KMS-11 (cell line): ENCODE measurements around the gene HMX1.

Experiments used
- H2AFZ ChIP-seq: fragments of 200-600 bp; sonication (generic); 2 replicates; pipeline ENCODE4 v1.6.1; 2016; ENCODE audit warnings: antibody characterized with exemption, mixed run types, low read depth
- H3K27ac ChIP-seq: fragments of 200-600 bp; sonication (generic); 2 replicates; pipeline ENCODE4 v1.6.1; 2016; ENCODE audit warnings: mild to moderate bottlenecking, mixed run types
- H3K27me3 ChIP-seq: fragments of 200-600 bp; sonication (generic); 2 replicates; pipeline ENCODE4 v1.6.1; 2017; ENCODE audit warnings: mild to moderate bottlenecking, low read depth, mixed run types, moderate library complexity; ENCODE audit not compliant: insufficient read depth
- H3K36me3 ChIP-seq: fragments of 200-600 bp; sonication (generic); 2 replicates; pipeline ENCODE4 v1.6.1; 2017; ENCODE audit warnings: mild to moderate bottlenecking, mixed run types; ENCODE audit not compliant: insufficient read depth
- H3K4me1 ChIP-seq: fragments of 200-600 bp; sonication (generic); 2 replicates; pipeline ENCODE4 v1.6.1; 2016; ENCODE audit warnings: mild to moderate bottlenecking, low read depth, mixed run types; ENCODE audit not compliant: poor library complexity, severe bottlenecking
- H3K4me2 ChIP-seq: fragments of 200-600 bp; sonication (generic); 2 replicates; pipeline ENCODE4 v1.7.0; 2016; ENCODE audit warnings: mild to moderate bottlenecking, mixed run types
- H3K4me3 ChIP-seq: fragments of 200-600 bp; sonication (generic); IDR thresholded peaks from 2 replicates; pipeline ENCODE4 v1.6.1; 2017; ENCODE audit warnings: low read depth, low read length, mixed read lengths; ENCODE audit not compliant: insufficient read depth
- H3K79me2 ChIP-seq: fragments of 200-600 bp; sonication (generic); 2 replicates; pipeline ENCODE4 v1.6.1; 2016; ENCODE audit warnings: low read depth, mixed run types; ENCODE audit not compliant: insufficient read depth
- H3K9ac ChIP-seq: fragments of 200-600 bp; sonication (generic); 2 replicates; pipeline ENCODE4 v1.6.1; 2016; ENCODE audit warnings: mild to moderate bottlenecking, mixed run types
- H4K20me1 ChIP-seq: fragments of 200-600 bp; sonication (generic); 2 replicates; pipeline ENCODE4 v1.6.1; 2016; ENCODE audit warnings: mild to moderate bottlenecking, mixed run types; ENCODE audit not compliant: insufficient read depth
- CTCF ChIP-seq: fragments of 200-600 bp; sonication (generic); conservative IDR thresholded peaks from 2 replicates; pipeline ENCODE4 v1.6.1; 2017; ENCODE audit warnings: low read depth, mild to moderate bottlenecking, antibody characterized with exemption, low read length, moderate library complexity, mixed read lengths

HMX1 gene

GRCh38 chr4:8850830-8851188, 20.8 kb downstream of the HMX1 start:
- no peak overlapping the region for H3K9ac ChIP-seq
- no peaks in the 10 kb centered on the region for H3K36me3 ChIP-seq
- no peaks in the 10 kb centered on the region for H3K79me2 ChIP-seq
- no peaks in the 10 kb centered on the region for H3K4me1 ChIP-seq
- no peak overlapping the region for H3K4me2 ChIP-seq
- no peaks in the 10 kb centered on the region for H3K27me3 ChIP-seq
- no peak overlapping the region for H3K27ac ChIP-seq
- no peak overlapping the region for H2AFZ ChIP-seq
- H3K4me3 ChIP-seq: no peak overlapping the region
- no peak for TF ChIP-seq CTCF
- H4K20me1 ChIP-seq: no peaks in the 10 kb centered on the region

- no peak for TF ChIP-seq CTCF
Measured at GRCh38 chr4:8850074-8850829, 21.4 kb downstream of the HMX1 start.

GRCh38 chr4:8849266-8850073, 22.2 kb downstream of the HMX1 start:
- H3K79me2 ChIP-seq: no peaks in the 10 kb centered on the region
- H3K27me3 ChIP-seq: no peaks in the 10 kb centered on the region
- H3K9ac ChIP-seq: no peak overlapping the region
- H3K36me3 ChIP-seq: no peaks in the 10 kb centered on the region
- H2AFZ ChIP-seq: no peak overlapping the region
- H3K4me3 ChIP-seq: no peak overlapping the region
- no peaks in the 10 kb centered on the region for H4K20me1 ChIP-seq
- TF ChIP-seq CTCF: no peak
- H3K4me2 ChIP-seq: no peak overlapping the region
- no peaks in the 10 kb centered on the region for H3K4me1 ChIP-seq
- H3K27ac ChIP-seq: no peak overlapping the region

More at GRCh38 chr4:8850074-8850829, 21.4 kb downstream of the HMX1 start:
- Histone ChIP-seq H3K4me2 (no peak overlapping the region), H3K9ac (no peak overlapping the region), H3K4me3 (no peak overlapping the region), H3K27me3 (no peaks in the 10 kb centered on the region), H2AFZ (no peak overlapping the region), H3K4me1 (no peaks in the 10 kb centered on the region), H3K27ac (no peak overlapping the region), H3K79me2 (no peaks in the 10 kb centered on the region), H3K36me3 (no peaks in the 10 kb centered on the region), H4K20me1 (no peaks in the 10 kb centered on the region)

GRCh38 chr4:8848507-8849265, 23.0 kb downstream of the HMX1 start:
- no peak overlapping the region for H3K4me3 ChIP-seq

More at GRCh38 chr4:8848507-8849265, 23.0 kb downstream of the HMX1 start:
- TF ChIP-seq CTCF: no peak
- Histone ChIP-seq H3K9ac (no peak overlapping the region), H2AFZ (no peak overlapping the region), H3K4me2 (no peak overlapping the region), H3K79me2 (no peaks in the 10 kb centered on the region), H4K20me1 (no peaks in the 10 kb centered on the region), H3K27me3 (no peaks in the 10 kb centered on the region), H3K27ac (no peak overlapping the region), H3K36me3 (no peaks in the 10 kb centered on the region), H3K4me1 (no peaks in the 10 kb centered on the region)
